Breast epithelium (tissue), 3 donors: Measurements from ENCODE around the gene STK35.

Experiments
- POLR2AphosphoS5 ChIP-seq, 3 donors: sonication (generic); formaldehyde crosslinking; IDR thresholded peaks; one replicate each; pipeline ENCODE4 v1.6.1; 2017; ENCODE audit warnings: antibody characterized with exemption in 3 of 3
- TF ChIP-seq, protein P1 (sequence below), 3 donors: fragments of 450-650 bp; IDR thresholded peaks; one replicate each; pipeline ENCODE4 v1.5.1; 2016 to 2017; ENCODE audit warnings: antibody characterized with exemption in 3 of 3, mild to moderate bottlenecking in 3 of 3, moderate library complexity in 3 of 3

DNA sequence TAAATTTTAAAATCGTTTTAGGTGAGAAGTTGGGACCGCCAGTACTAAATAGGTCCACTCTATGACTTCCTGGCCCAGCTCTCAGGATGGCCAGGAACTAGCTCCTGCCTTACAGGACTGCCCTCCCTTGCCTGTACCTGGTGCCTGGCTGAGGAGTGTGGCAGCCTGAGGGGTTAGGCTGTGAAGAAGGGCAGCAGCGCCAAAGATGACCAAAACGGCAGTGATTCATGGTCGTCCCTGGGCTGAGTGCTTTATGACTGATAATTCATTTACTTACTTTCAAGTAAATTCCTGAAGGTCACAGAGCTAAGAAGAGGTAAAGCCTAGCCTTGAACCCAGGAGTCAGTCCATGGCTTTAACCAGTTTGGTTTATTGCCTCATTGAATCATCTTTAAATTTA lies 22.1 kb downstream of the STK35 start:
- TF ChIP-seq, protein P1, sequence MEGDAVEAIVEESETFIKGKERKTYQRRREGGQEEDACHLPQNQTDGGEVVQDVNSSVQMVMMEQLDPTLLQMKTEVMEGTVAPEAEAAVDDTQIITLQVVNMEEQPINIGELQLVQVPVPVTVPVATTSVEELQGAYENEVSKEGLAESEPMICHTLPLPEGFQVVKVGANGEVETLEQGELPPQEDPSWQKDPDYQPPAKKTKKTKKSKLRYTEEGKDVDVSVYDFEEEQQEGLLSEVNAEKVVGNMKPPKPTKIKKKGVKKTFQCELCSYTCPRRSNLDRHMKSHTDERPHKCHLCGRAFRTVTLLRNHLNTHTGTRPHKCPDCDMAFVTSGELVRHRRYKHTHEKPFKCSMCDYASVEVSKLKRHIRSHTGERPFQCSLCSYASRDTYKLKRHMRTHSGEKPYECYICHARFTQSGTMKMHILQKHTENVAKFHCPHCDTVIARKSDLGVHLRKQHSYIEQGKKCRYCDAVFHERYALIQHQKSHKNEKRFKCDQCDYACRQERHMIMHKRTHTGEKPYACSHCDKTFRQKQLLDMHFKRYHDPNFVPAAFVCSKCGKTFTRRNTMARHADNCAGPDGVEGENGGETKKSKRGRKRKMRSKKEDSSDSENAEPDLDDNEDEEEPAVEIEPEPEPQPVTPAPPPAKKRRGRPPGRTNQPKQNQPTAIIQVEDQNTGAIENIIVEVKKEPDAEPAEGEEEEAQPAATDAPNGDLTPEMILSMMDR (IDR thresholded peaks at IDR 0.05) = no peak
- TF ChIP-seq POLR2AphosphoS5 (IDR thresholded peaks at IDR 0.05) = no peak
